GM20431 (cell line): ENCODE measurements around the gene TRANK1.

Experiments used
- in situ Hi-C: fragments of 300-500 bp; cut with MseI, MboI; formaldehyde crosslinking; loops from one replicate; pipeline ENCODE4 v1.15.0; 2020; ENCODE audit warnings: low sequenced_read_pairs; ENCODE audit not compliant: unreplicated experiment

Gene TRANK1

GRCh38 chr3:36864180-36865053 lies 80.4 kb downstream of the TRANK1 start:
- in situ Hi-C loops: loop anchor here (10.0 kb wide), 1 partner anchor 130 kb away; no protein-coding TSS in a partner anchor

- in situ Hi-C loops: loop anchor here (10.0 kb wide), 1 partner anchor 127 kb away; no protein-coding TSS in a partner anchor
These were observed 82.6 kb downstream of the TRANK1 start for GRCh38 chr3:36862076-36862755.

DNA sequence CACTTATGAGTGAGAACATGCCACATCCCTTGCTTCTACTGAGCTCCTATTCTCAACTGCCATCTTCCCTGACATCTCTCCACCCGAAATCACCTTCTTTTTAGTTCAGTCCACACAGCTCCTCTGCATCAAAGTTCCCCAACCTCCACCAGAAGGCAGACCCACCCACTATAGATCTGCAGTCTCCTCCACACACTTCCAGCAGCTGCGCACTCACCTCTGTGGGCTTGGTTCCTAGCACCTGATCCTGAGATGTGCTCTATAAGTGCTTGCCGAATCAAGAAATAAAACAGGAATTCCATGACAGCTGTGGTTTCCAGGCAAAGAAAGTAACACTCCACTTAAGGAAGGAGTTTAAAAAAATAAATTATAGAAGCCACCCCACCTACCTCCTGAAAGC lies 85.4 kb downstream of the TRANK1 start:
- in situ Hi-C loops: no loop called here

DNA sequence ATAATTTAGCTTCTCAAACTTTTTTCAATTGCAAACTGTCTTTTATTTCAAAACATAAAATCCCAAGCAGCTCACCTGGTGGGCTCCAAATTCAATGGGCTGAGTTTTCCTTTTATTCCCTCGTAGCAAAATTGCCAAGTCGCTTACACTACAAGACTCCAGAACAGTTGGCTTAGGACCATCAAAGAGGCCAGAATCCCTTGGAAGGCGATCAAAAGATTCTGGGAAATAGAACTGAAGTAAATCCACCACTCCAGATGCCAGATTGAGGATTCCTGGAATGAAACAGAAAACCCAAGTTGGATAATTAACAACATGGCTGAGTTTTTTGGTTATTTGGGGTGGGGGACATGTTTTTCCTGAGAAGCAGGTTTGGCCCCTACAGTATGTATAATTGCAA lies 92.8 kb downstream of the TRANK1 start:
- in situ Hi-C loops: no loop called here

DNA sequence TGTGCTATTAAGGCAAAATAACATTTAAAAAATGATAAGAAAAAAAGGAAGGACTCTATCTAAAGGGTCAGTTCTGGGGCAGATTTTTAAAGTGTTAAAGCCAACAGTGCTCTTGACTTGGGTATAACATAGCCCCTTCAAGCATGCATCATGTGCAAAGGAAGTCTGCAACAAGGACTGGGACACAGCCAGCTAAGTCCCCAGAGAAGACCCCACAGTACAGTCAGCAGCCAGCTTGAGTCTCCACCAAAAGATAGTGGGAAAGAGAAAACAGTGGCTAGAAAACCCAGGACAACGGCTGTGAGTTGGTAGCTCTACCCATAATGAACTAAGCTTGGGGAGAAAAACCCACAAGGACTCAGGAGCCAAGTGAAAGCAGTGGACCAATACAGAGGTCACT lies 94.1 kb downstream of the TRANK1 start:
- in situ Hi-C loops: no loop called here

DNA sequence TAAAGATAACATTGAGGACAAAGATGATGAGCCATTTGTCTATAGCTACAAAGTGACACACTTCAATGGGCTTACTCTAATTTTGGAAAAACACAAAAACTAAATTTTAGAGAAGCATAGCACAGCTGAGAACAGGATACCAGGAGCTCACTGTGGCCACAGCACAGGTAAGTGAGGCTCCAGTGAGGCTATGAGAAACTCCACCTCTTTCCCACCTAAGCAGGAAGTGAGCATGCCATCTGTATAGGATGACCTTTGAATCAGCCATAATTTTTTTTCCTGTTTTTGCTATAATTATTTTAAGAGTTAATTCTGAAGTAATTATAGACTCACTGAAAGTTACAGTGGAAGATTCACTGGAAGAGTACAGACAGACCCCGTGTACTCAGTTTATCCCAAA lies 98.4 kb downstream of the TRANK1 start:
- in situ Hi-C loops: no loop called here

- in situ Hi-C loops: no loop called here
These were observed 101.5 kb downstream of the TRANK1 start for GRCh38 chr3:36843065-36844051.

DNA sequence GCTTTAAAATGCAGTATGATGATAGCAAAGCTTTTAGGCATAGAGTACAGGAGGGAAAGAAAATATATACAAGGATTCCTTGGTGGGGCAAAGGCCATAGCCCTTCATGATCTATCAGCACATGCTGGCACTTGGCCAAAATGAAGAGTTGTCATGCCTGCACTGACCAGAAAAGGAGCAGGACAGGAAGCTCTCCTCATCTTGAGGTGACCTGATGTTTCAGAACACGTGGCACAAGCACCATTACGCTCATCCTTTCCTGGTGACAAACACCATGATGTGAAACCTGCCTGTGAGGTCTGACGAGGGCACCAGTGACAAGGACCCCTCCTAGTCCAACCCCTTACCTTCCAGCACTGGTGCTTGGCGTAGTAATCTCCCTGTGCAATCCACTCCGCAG lies 102.6 kb downstream of the TRANK1 start:
- in situ Hi-C loops: no loop called here

DNA sequence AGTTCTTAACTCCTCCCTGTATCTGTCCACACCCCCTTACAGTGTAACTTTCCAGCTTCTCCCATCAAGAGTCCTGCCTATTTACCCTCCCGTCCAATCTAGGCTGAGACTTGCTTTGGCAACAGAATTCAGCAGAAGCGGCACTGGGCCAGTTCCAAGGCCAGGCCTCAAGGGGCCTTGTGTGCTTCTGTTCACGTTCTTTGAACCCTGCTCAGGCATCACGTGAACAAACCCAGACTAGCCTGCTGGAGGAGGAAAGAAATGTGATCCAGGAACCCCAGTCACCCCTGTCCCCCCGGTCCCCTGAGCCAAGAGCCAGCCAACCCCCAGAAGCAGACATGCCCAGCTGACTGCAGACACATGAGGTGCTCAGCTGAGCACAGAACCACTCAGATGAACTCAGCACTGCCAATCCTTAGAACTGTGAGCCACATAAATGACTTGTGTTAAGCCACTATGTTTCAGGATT lies 104.4 kb downstream of the TRANK1 start:
- in situ Hi-C loops: no loop called here

- in situ Hi-C loops: no loop called here
These were observed 107.8 kb downstream of the TRANK1 start for GRCh38 chr3:36837089-36837488.

GRCh38 chr3:36833160-36833814 lies 111.6 kb downstream of the TRANK1 start:
- in situ Hi-C loops: no loop called here

GRCh38 chr3:36832406-36832805 lies 112.4 kb downstream of the TRANK1 start:
- in situ Hi-C loops: no loop called here

- in situ Hi-C loops: no loop called here
These were observed 117.7 kb downstream of the TRANK1 start for GRCh38 chr3:36827133-36827532.

DNA sequence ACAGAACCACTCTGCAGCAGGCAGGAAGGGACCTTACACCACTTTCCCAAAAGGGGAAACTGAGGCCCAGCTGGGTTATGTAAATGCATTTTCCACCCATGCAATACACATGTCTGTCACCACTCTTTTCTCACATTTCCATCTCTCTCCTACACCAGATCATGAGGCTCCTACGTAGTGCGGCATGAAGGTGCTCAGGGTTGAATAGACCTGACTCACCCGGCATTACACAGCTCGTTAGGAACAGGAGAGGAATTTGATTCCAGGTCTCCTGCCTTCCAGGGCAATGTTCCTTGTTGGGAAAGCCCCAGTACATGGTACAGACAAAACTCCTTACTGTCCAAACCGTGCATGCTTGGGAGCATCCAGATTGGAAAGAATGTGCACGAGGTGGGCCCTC lies 118.6 kb downstream of the TRANK1 start:
- in situ Hi-C loops: no loop called here

DNA sequence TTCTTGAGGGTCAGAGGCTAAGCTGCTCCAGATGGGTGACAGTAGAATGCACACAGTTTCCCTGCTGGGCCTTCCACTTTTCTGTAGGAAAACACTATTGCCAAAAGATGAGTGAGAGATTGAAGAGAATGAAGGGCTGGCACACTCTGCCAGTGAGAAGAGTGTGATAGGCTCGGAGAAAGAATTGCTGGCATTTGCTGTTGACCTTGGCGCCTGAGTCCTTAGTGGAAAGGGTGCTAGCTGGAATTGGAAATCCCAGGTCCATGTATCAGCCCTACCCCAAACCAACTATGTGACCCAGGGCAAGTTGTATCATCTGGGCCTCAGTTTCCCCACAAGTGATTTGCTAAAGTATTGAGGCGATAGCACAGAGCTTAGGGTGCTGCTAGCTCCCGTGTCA lies 120.4 kb downstream of the TRANK1 start:
- in situ Hi-C loops: no loop called here

DNA sequence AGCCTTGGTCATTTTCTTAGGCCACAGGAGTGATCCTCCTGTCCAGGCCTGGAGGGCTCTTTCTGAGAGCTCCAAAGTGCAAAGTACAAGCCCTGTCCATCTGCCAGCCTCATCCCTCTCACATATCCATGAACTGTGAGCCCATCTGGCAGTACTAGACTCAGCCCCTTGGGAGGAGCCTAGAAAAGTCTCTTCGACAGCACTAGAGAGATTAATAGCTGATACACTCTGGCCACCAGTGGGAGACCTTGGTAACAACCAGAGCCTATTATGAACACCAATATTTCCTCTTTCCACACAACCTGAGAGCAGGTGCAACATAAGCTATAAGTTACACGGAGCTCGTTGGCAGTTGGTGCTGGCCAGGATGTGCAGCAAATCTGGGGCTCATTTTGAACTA lies 121.0 kb downstream of the TRANK1 start:
- in situ Hi-C loops: no loop called here

- in situ Hi-C loops: no loop called here
These were observed 124.8 kb downstream of the TRANK1 start for GRCh38 chr3:36820083-36820482.

GRCh38 chr3:36817806-36818533 lies 126.9 kb downstream of the TRANK1 start:
- in situ Hi-C loops: no loop called here

DNA sequence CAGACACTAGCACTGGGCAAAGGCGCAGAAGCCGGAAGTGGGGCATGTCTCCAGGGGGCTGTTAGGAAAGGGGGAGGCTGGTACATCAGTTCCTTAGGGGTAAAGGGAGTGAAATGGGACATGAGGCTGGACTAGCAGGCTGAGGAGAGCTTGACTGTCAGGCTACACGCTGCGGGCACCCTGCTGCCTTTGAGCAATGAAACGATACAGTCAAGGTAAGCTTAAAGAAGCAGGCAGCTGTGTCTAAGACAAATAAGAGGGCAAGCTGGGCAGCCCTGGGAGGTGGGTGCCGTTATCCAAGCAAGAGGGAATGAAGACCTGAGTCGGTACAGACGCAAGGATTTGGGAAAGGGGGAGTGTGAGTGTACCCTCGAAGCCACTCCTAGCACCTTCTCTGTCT lies 129.5 kb downstream of the TRANK1 start:
- in situ Hi-C loops: no loop called here
